H1 (cell line): ENCODE data around the gene RBM5. TPM values are rescaled to one million over a fixed set of nuclear protein-coding genes. Genes with fewer than 3 reads are reported as not detected.

ENCODE experiments used
- CTCF ChIA-PET: fragments of 300-600 bp; sonication (Branson Sonifier 250); formaldehyde crosslinking; loops from one replicate; lab custom pipeline; 2021; ENCODE audit not compliant: partially characterized antibody; lab: Charles Lee
- POLR2A ChIA-PET: fragments of 300-600 bp; sonication (Branson Sonifier 250); formaldehyde crosslinking; loops from one replicate; lab custom pipeline; 2021; ENCODE audit warnings: inconsistent platforms; ENCODE audit not compliant: partially characterized antibody; lab: Charles Lee
- DNase-seq, 2 experiments: peaks; one replicate each; pipeline versions ENCODE4 v3.0.0 to v3.0.0-alpha.2; 2010 to 2022; ENCODE audit warnings: low spot score in 2 of 2, low read depth in 1 of 2, mixed read lengths in 1 of 2
- FAIRE-seq: peaks from 2 replicates; lab custom pipeline; 2011; peaks lifted over from hg19 to GRCh38; lab: Jason Lieb, UNC
- H2AFZ ChIP-seq: 2 replicates; pipeline ENCODE4 v1.8.1; 2012; ENCODE audit warnings: low read length, inconsistent platforms
- H2AK5ac ChIP-seq: 2 replicates; pipeline ENCODE4 v1.6.1; 2013; ENCODE audit warnings: low read depth, low read length
- H2BK120ac ChIP-seq: replicated peaks from 2 replicates; pipeline ENCODE3; 2013; ENCODE audit warnings: low read depth, low read length, inconsistent platforms
- H2BK12ac ChIP-seq: 2 replicates; pipeline ENCODE4 v1.6.1; 2013; ENCODE audit warnings: low read depth, low read length
- H2BK15ac ChIP-seq: 2 replicates; pipeline ENCODE4 v1.6.1; 2013; ENCODE audit warnings: low read length
- H2BK20ac ChIP-seq: 2 replicates; pipeline ENCODE4 v1.6.1; 2013; ENCODE audit warnings: low read length
- H2BK5ac ChIP-seq: 2 replicates; pipeline ENCODE4 v1.6.1; 2013; ENCODE audit warnings: low read depth, low read length
- H3K14ac ChIP-seq: 2 replicates; pipeline ENCODE4 v1.6.1; 2013; ENCODE audit warnings: inconsistent platforms; ENCODE audit not compliant: insufficient read length
- H3K18ac ChIP-seq: 2 replicates; pipeline ENCODE4 v1.6.1; 2013; ENCODE audit warnings: low read length; ENCODE audit errors: extremely low read depth
- H3K23ac ChIP-seq: 2 replicates; pipeline ENCODE4 v1.6.1; 2013; ENCODE audit warnings: inconsistent platforms; ENCODE audit not compliant: insufficient read length
- H3K23me2 ChIP-seq: 2 replicates; pipeline ENCODE4 v1.6.1; 2013; ENCODE audit warnings: low read depth, low read length
- H3K27ac ChIP-seq: 2 replicates; pipeline ENCODE4 v1.6.1; 2011; ENCODE audit warnings: low read depth, low read length, inconsistent platforms
- H3K27me3 ChIP-seq, 4 experiments: replicated peaks in 1 of 4; 1 replicate in 1 of 4; 2 replicates in 3 of 4; pipeline versions ENCODE4 v1.6.1 to v1.8.1; 2011 to 2013; ENCODE audit warnings: low read length in 3 of 4, mild to moderate bottlenecking in 3 of 4, inconsistent platforms in 2 of 4, mixed read lengths in 2 of 4, moderate library complexity in 1 of 4; ENCODE audit not compliant: control insufficient read depth in 3 of 4, insufficient read depth in 3 of 4; ENCODE audit errors: extremely low read depth in 1 of 4
- H3K36me3 ChIP-seq, 4 experiments: 2 replicates each; pipeline versions ENCODE4 v1.6.1 to v1.8.1; 2011 to 2013; ENCODE audit warnings: mild to moderate bottlenecking in 4 of 4, low read length in 3 of 4, moderate library complexity in 2 of 4, control low read depth in 1 of 4, inconsistent platforms in 1 of 4; ENCODE audit not compliant: insufficient read depth in 4 of 4, control insufficient read depth in 2 of 4
- H3K4ac ChIP-seq: replicated peaks from 2 replicates; pipeline ENCODE3; 2013; ENCODE audit warnings: low read length, low read depth, mixed read lengths, inconsistent platforms; ENCODE audit not compliant: insufficient read length
- H3K4me1 ChIP-seq, 4 experiments: replicated peaks in 1 of 4; 1 replicate in 1 of 4; 2 replicates in 3 of 4; pipeline versions ENCODE4 v1.6.1 to v1.8.1; 2011 to 2013; ENCODE audit warnings: low read length in 3 of 4, inconsistent platforms in 2 of 4, mixed read lengths in 1 of 4; ENCODE audit not compliant: insufficient read depth in 4 of 4, control insufficient read depth in 3 of 4
- H3K4me2 ChIP-seq, 2 experiments: 2 replicates each; pipeline versions ENCODE4 v1.6.1 to v1.8.1; 2011 to 2013; ENCODE audit warnings: low read depth in 2 of 2, low read length in 2 of 2, control low read depth in 1 of 2, inconsistent platforms in 1 of 2, mild to moderate bottlenecking in 1 of 2; ENCODE audit not compliant: insufficient read depth in 1 of 2
- H3K4me3 ChIP-seq, 4 experiments: fragments of 200-600, 300-600 bp in 1 of 4; sonication (generic), shearing (Covaris generic), sonication (Bioruptor Twin) in 1 of 4; 2 replicates each; pipeline versions ENCODE4 v1.5.1 to v1.8.1; 2011 to 2016; ENCODE audit warnings: low read length in 4 of 4, low read depth in 3 of 4, control low read depth in 2 of 4, inconsistent platforms in 2 of 4, mild to moderate bottlenecking in 2 of 4, mixed read lengths in 1 of 4, moderate library complexity in 1 of 4; ENCODE audit not compliant: insufficient read depth in 2 of 4; ENCODE audit errors: extremely low read depth in 1 of 4
- H3K56ac ChIP-seq: replicated peaks from 2 replicates; pipeline ENCODE3; 2013; ENCODE audit warnings: low read depth, mild to moderate bottlenecking, mixed read lengths, low read length, inconsistent platforms; ENCODE audit not compliant: insufficient read length
- H3K79me1 ChIP-seq: 2 replicates; pipeline ENCODE4 v1.6.1; 2013; ENCODE audit warnings: low read depth, low read length, control low read depth
- H3K79me2 ChIP-seq, 2 experiments: 2 replicates each; pipeline versions ENCODE4 v1.6.1 to v1.8.1; 2012 to 2013; ENCODE audit warnings: low read length in 2 of 2, mild to moderate bottlenecking in 2 of 2, inconsistent platforms in 1 of 2; ENCODE audit not compliant: insufficient read depth in 2 of 2, control insufficient read depth in 1 of 2
- H3K9ac ChIP-seq, 4 experiments: replicated peaks in 1 of 4; 1 replicate in 1 of 4; 2 replicates in 3 of 4; pipeline versions ENCODE4 v1.6.1 to v1.8.1; 2011 to 2013; ENCODE audit warnings: low read depth in 3 of 4, low read length in 3 of 4, control low read depth in 2 of 4, mild to moderate bottlenecking in 2 of 4, moderate library complexity in 2 of 4, inconsistent platforms in 1 of 4; ENCODE audit errors: extremely low read depth in 1 of 4
- H3K9me3 ChIP-seq, 2 experiments: 2 replicates each; pipeline versions ENCODE4 v1.6.1 to v1.8.1; 2012 to 2013; ENCODE audit warnings: mild to moderate bottlenecking in 2 of 2, moderate library complexity in 2 of 2, control low read depth in 1 of 2, inconsistent platforms in 1 of 2, low read depth in 1 of 2, low read length in 1 of 2, mixed read lengths in 1 of 2; ENCODE audit not compliant: insufficient read depth in 2 of 2
- H4K20me1 ChIP-seq, 2 experiments: replicated peaks in 1 of 2; 2 replicates each; pipeline versions ENCODE3 to v1.8.1; 2011 to 2013; ENCODE audit warnings: inconsistent platforms in 2 of 2, low read length in 2 of 2, mild to moderate bottlenecking in 1 of 2; ENCODE audit not compliant: insufficient read depth in 2 of 2, control insufficient read depth in 1 of 2
- H4K5ac ChIP-seq: 2 replicates; pipeline ENCODE4 v1.6.1; 2013; ENCODE audit warnings: low read length, low read depth, mixed read lengths, inconsistent platforms; ENCODE audit not compliant: insufficient read length
- H4K8ac ChIP-seq: 2 replicates; pipeline ENCODE4 v1.8.0; 2013; ENCODE audit warnings: mild to moderate bottlenecking, moderate library complexity, low read length, inconsistent platforms; ENCODE audit not compliant: insufficient read depth; ENCODE audit errors: extremely low read depth
- H4K91ac ChIP-seq: replicated peaks from 2 replicates; pipeline ENCODE3; 2013; ENCODE audit warnings: low read length, mixed read lengths, inconsistent platforms; ENCODE audit not compliant: insufficient read length
- BACH1 ChIP-seq: IDR thresholded peaks from 2 replicates; pipeline ENCODE4 v1.6.1; 2012; ENCODE audit warnings: low read length, improper control_type of control experiment
- BRCA1 ChIP-seq: IDR thresholded peaks from 2 replicates; pipeline ENCODE4 v1.6.1; 2012; ENCODE audit warnings: low read depth, low read length, improper control_type of control experiment
- CBX5 ChIP-seq: fragments of 300-800, 300-1000 bp; sonication (generic); IDR thresholded peaks from 2 replicates; pipeline ENCODE4 v1.7.1; 2016; ENCODE audit warnings: antibody characterized with exemption, low read length, low read depth
- CHD2 ChIP-seq: IDR thresholded peaks from 2 replicates; pipeline ENCODE4 v1.6.1; 2012; ENCODE audit warnings: low read length, improper control_type of control experiment
- FOSL1 ChIP-seq: IDR thresholded peaks from 2 replicates; pipeline ENCODE4 v1.6.1; 2011; ENCODE audit warnings: mild to moderate bottlenecking, low read depth, low read length, moderate library complexity; ENCODE audit not compliant: insufficient read depth
- RBBP5 ChIP-seq: IDR thresholded peaks from 2 replicates; pipeline ENCODE4 v1.7.1; 2012; ENCODE audit warnings: low read depth, mild to moderate bottlenecking, inconsistent platforms, low read length, moderate library complexity, borderline replicate concordance
- SIX5 ChIP-seq: IDR thresholded peaks from 2 replicates; pipeline ENCODE4 v1.6.1; 2011; ENCODE audit warnings: mild to moderate bottlenecking, low read depth, low read length
- TBP ChIP-seq: IDR thresholded peaks from 2 replicates; pipeline ENCODE4 v1.6.1; 2011; ENCODE audit warnings: low read depth, low read length, improper control_type of control experiment
- TEAD4 ChIP-seq: IDR thresholded peaks from 2 replicates; pipeline ENCODE4 v1.6.1; 2012; ENCODE audit warnings: low read depth, low read length, inconsistent platforms, mixed read lengths
- WGBS, 2 experiments: shearing (Covaris generic) in 1 of 2; methylation state at CpG; one replicate each; pipeline versions ENCODE4 v1.1.6 to v1.1.7; 2013 to 2015; ENCODE audit warnings: low lambda C conversion rate in 2 of 2, mixed read lengths in 2 of 2, inconsistent platforms in 1 of 2, low coverage in 1 of 2, missing lambda C conversion rate in 1 of 2; ENCODE audit not compliant: insufficient replicate concordance in 2 of 2, insufficient coverage in 1 of 2, insufficient read length in 1 of 2; ENCODE audit errors: extremely low coverage in 1 of 2, missing lambda C conversion rate in 1 of 2; 5-methylcytosine and 5-hydroxymethylcytosine counted together
- polyA plus RNA-seq, 7 experiments: library from polyadenylated mRNA; depleted of rRNA in 3 of 7; stranded (reverse) in 5 of 7; unstranded in 2 of 7; fragments of >200 nt in 5 of 7; fragments of 200-250 nt in 2 of 7; gene quantifications; 1 replicate in 5 of 7; 2 replicates in 1 of 7; 4 replicates in 1 of 7; pipeline versions ENCODE4 v1.2.1 to v1.2.3, GENCODE V29; 2011 to 2013; ENCODE audit warnings: missing spikeins in 2 of 7, mixed read lengths in 2 of 7
- total RNA-seq: library from RNA; stranded (reverse); fragmentation: NEBNext Ultra II Directional; extraction: Animal tissue kit (Norgen Biotek cat#: 25700); gene quantifications from 2 replicates; pipeline ENCODE4 v1.2.1, GENCODE V29; 2021

RBM5 gene
- total and polyA plus RNA-seq, 2 of the 8 experiments (the other 6 are each of a cell fraction or from before 2014, with no cell fraction given) = 82.7 to 144 TPM

DNA sequence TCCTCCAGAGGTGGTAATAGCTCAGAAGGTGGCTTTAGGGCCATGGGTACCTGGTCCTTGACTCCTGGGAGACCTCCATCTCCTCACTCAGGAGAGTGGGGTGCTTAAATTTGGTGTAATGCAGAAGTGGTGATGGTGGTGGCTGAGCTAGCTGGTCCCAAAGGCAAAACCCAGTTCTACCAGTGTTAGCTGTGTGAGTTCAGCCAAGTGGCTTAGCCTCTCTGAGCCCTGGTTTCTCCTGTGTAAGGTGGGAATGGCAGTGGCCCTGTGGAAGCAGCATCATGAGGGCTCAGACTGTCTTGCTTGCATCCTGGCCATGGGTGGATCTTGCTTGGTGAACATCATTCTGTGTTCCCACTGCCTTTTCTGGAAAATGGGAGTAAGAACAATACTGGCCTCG, 75.8 kb downstream of the RBM5 start:
- Histone ChIP-seq H3K79me2 (peaks cover 0 to 18% of the 10 kb centered on the region in 2 experiments; a peak in 3 of 4 replicates), H2BK15ac (peak overlapping the region; percentile 6; the same call in 1 of the 2 replicates), H2BK20ac (0 out of 2 replicates have a peak overlapping the region, but pooled peaks have one; percentile 41), H3K9ac (no peak overlapping the region), H4K8ac (no peak overlapping the region; the same call in 1 of the 2 replicates), H3K23ac (no peak overlapping the region), H3K27ac (no peak overlapping the region), H2BK5ac (peak overlapping the region; percentile 40), H4K5ac (no peak overlapping the region), H3K4me2 (no peak overlapping the region), H3K9me3 (no peaks in the 10 kb centered on the region), H3K4ac (no peak overlapping the region), H2AFZ (no peak overlapping the region), H3K4me1 (peaks cover 0 to 22% (median 16%) of the 10 kb centered on the region in 4 experiments; a peak in 6 of 7 replicates), H2BK12ac (no peak overlapping the region), H3K4me3 (no peak overlapping the region), H3K23me2 (no peaks in the 10 kb centered on the region), H4K20me1 (peaks cover 5 to 12% of the 10 kb centered on the region in 2 experiments), H4K91ac (no peak overlapping the region), H3K56ac (no peak overlapping the region), H3K14ac (no peak overlapping the region), H3K18ac (no peak overlapping the region; the same call in 1 of the 2 replicates), H2BK120ac (no peak overlapping the region), H3K79me1 (peaks cover 18% of the 10 kb centered on the region), H2AK5ac (no peak overlapping the region), H3K27me3 (no peaks in the 10 kb centered on the region), H3K36me3 (peaks cover 7 to 19% (median 15%) of the 10 kb centered on the region in 4 experiments; a peak in 5 of 8 replicates)
- ChIA-PET CTCF (interaction anchor here (0.9 to 25.0 kb wide), 10 partner anchors 8 to 82 kb away, joined by 3 to 299 read pairs (median 6); partner anchors contain the start of gene GNAT1), POLR2A (interaction anchor here (0.9 to 1.8 kb wide), 7 partner anchors 8 to 75 kb away, joined by 3 to 6 read pairs (median 4); no protein-coding TSS in a partner anchor)
- no peak for TF ChIP-seq RBBP5
- TF ChIP-seq BACH1 = no peak
- no peak for TF ChIP-seq CHD2
- no peak for TF ChIP-seq TBP
- no peak for TF ChIP-seq SIX5
- TF ChIP-seq BRCA1 = no peak
- no peak for TF ChIP-seq TEAD4
- TF ChIP-seq CBX5 = no peak
- TF ChIP-seq FOSL1 = no peak
- DNase-seq = no peak
- 95% methylated on average over 1 of the region's 1 CpG; no CpG with 5 or more reads in 1 of the 2 experiments for WGBS, 2 experiments
- FAIRE-seq = no peak
